ENCODE measurements around the gene OTOG. TPM values are rescaled to one million over a fixed set of nuclear protein-coding genes. Genes with fewer than 3 reads are reported as not detected.

The OTOG gene
- total RNA-seq, 3 donors from 2014 or later (not counting 1 experiment from before 2014, with no cell fraction given), result not detected

GRCh38 chr11:17508306-17508705 lies 38.8 kb upstream of the OTOG start:
- Histone ChIP-seq H3K4me1 (ENCODE audit: control insufficient read depth, insufficient read depth, low read length) (no peaks in the 10 kb centered on the region), H3K36me3 (ENCODE audit: control insufficient read depth, insufficient read depth, low read length) (no peaks in the 10 kb centered on the region), H3K4me3 (ENCODE audit: low read length) (no peak overlapping the region), H3K27ac (ENCODE audit: low read length) (no peak overlapping the region), H3K9me3 (ENCODE audit: control insufficient read depth, insufficient read depth, low read length) (no peaks in the 10 kb centered on the region), H3K27me3 (ENCODE audit: control insufficient read depth, insufficient read depth, low read length) (no peaks in the 10 kb centered on the region)
- no peak overlapping the region for H3K27ac Mint-ChIP-seq
- H3K9me3 Mint-ChIP-seq, result no peaks in the 10 kb centered on the region
- ATAC-seq, result no peak
- no peaks in the 10 kb centered on the region for H3K4me1 Mint-ChIP-seq
- intact Hi-C loops (cut with micrococcal nuclease), result loop anchor here (10.0 kb wide), 1 partner anchor 564 kb away; no protein-coding TSS in a partner anchor
- DNase-seq, result no peak
- peaks cover 9% of the 10 kb centered on the region in 2 donors for H3K27me3 Mint-ChIP-seq (ENCODE audit: low read depth in 2 of 2)
- no peak for TF ChIP-seq CTCF (IDR thresholded peaks at IDR 0.05)
- H3K4me3 Mint-ChIP-seq, result no peak overlapping the region
- H3K36me3 Mint-ChIP-seq, result no peaks in the 10 kb centered on the region
- WGBS (ENCODE audit: insufficient coverage), result 71% methylated on average over 2 of the region's 3 CpGs

DNA sequence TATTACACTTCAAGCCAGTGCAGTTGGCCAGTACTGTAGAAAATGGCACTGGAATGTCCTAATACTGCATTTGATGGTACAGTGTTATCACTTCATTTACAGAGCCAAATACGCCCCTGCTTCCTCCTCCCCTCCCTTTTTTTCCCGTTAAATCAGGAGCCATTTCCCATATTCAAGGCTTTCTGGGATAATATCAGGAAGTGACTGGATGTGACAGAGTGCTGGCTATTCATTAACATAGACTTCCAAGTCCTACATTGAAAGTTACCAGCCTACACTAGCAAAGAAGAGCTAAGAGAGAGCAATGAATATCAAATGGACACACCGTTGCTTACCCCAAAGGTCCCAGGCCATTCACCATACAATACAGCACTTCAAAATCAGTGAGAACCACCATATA lies 38.3 kb upstream of the OTOG start:
- intact Hi-C loops (cut with micrococcal nuclease), result loop anchor here (10.0 kb wide), 1 partner anchor 564 kb away; no protein-coding TSS in a partner anchor
- no peak for ATAC-seq
- no peak for TF ChIP-seq CTCF (IDR thresholded peaks at IDR 0.05)

DNA sequence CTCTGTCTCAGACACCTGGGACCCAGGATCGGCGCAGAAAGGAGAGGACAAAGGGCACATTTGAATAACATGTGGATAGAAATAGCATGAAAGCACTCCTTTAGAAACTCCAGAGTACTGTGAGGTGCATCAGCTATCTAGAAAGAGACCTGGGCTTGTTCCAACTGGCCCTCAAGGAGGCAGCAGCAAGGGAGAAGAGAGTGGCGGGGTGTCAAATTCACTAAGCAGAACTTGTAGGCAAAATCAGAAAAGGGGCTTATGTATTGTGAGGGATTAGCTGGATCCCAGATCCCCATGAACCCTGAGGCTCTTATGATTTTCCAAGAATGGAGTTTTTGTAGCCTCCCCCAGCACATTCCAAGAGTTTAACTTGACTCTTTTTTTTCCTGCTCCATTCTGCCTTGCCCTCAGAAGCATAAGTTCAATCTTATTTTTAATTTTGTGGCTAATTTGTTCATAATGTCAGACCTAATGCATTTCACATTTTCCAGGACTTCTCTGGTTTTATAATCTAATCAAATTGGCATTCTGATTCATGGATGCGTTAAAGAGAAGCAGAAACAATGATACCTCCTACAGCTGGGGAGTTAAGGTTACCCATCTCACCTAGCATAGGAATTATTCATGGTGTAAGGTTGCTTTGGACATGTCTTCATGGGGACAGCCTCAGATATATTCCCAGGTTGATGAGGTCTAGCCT lies 36.4 kb upstream of the OTOG start:
- H3K27ac Mint-ChIP-seq, result no peak overlapping the region
- Histone ChIP-seq H3K4me1 (ENCODE audit: control insufficient read depth, insufficient read depth, low read length) (no peaks in the 10 kb centered on the region), H3K27ac (ENCODE audit: low read length) (no peak overlapping the region), H3K4me3 (ENCODE audit: low read length) (no peak overlapping the region), H3K27me3 (ENCODE audit: control insufficient read depth, insufficient read depth, low read length) (no peaks in the 10 kb centered on the region), H3K9me3 (ENCODE audit: control insufficient read depth, insufficient read depth, low read length) (no peaks in the 10 kb centered on the region), H3K36me3 (ENCODE audit: control insufficient read depth, insufficient read depth, low read length) (no peaks in the 10 kb centered on the region)
- no peak for ATAC-seq
- 85% methylated on average over 3 of the region's 4 CpGs for WGBS (ENCODE audit: insufficient coverage)
- no peaks in the 10 kb centered on the region for H3K9me3 Mint-ChIP-seq
- peaks cover 12 to 15% of the 10 kb centered on the region in 2 donors for H3K27me3 Mint-ChIP-seq (ENCODE audit: low read depth in 2 of 2)
- H3K4me1 Mint-ChIP-seq, result no peaks in the 10 kb centered on the region
- no peak for DNase-seq
- H3K4me3 Mint-ChIP-seq, result no peak overlapping the region
- intact Hi-C loops (cut with micrococcal nuclease), result no loop called here
- H3K36me3 Mint-ChIP-seq, result no peaks in the 10 kb centered on the region
- TF ChIP-seq CTCF (IDR thresholded peaks at IDR 0.05), result no peak

More for the DNA sequence above, 38.3 kb upstream of the OTOG start:
- DNase-seq, result no peak
- H3K4me3 ChIP-seq (ENCODE audit: low read length), result no peak overlapping the region
- H3K36me3 ChIP-seq (ENCODE audit: control insufficient read depth, insufficient read depth, low read length), result no peaks in the 10 kb centered on the region
- no peaks in the 10 kb centered on the region for H3K27me3 ChIP-seq (ENCODE audit: control insufficient read depth, insufficient read depth, low read length)
- 56% methylated on average over 3 of the region's 3 CpGs for WGBS (ENCODE audit: insufficient coverage)
- no peaks in the 10 kb centered on the region for H3K9me3 ChIP-seq (ENCODE audit: control insufficient read depth, insufficient read depth, low read length)
- Mint-ChIP-seq H3K9me3 (no peaks in the 10 kb centered on the region), H3K27me3 (ENCODE audit: low read depth in 2 of 2) (peaks cover 12 to 14% of the 10 kb centered on the region in 2 donors), H3K36me3 (no peaks in the 10 kb centered on the region), H3K4me3 (no peak overlapping the region), H3K27ac (no peak overlapping the region), H3K4me1 (no peaks in the 10 kb centered on the region)
- no peaks in the 10 kb centered on the region for H3K4me1 ChIP-seq (ENCODE audit: control insufficient read depth, insufficient read depth, low read length)
- no peak overlapping the region for H3K27ac ChIP-seq (ENCODE audit: low read length)

DNA sequence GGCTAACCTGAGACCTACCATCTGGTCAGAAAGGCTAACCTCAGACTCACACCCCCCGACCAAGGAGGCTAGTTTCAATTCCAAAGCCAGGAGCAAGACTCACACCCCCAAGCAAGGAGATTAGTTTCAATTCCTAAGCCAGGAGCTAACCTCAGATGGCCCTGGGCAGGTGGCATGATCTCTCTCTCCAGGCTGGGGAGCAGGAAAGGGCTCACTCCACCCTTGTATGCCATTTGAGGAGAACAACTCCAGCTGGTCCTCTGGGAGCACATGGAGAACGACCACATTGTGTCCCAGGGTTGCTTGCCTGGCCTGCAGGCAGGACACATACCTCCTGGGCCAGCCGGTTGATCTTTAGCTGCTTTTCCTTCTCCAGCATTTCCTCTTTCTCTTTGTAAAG lies 35.5 kb upstream of the OTOG start:
- WGBS (ENCODE audit: insufficient coverage), result 39% methylated on average over 3 of the region's 3 CpGs
- peaks cover 12 to 15% of the 10 kb centered on the region in 2 donors for H3K27me3 Mint-ChIP-seq (ENCODE audit: low read depth in 2 of 2)

More for the DNA sequence above, 35.5 kb upstream of the OTOG start:
- TF ChIP-seq CTCF (IDR thresholded peaks at IDR 0.05), result no peak
- no peak for DNase-seq
- Histone ChIP-seq H3K4me3 (ENCODE audit: low read length) (no peak overlapping the region), H3K9me3 (ENCODE audit: control insufficient read depth, insufficient read depth, low read length) (no peaks in the 10 kb centered on the region), H3K36me3 (ENCODE audit: control insufficient read depth, insufficient read depth, low read length) (no peaks in the 10 kb centered on the region), H3K27ac (ENCODE audit: low read length) (no peak overlapping the region), H3K4me1 (ENCODE audit: control insufficient read depth, insufficient read depth, low read length) (no peaks in the 10 kb centered on the region), H3K27me3 (ENCODE audit: control insufficient read depth, insufficient read depth, low read length) (no peaks in the 10 kb centered on the region)
- no peaks in the 10 kb centered on the region for H3K36me3 Mint-ChIP-seq
- no peak overlapping the region for H3K4me3 Mint-ChIP-seq
- H3K27ac Mint-ChIP-seq, result no peak overlapping the region
- H3K9me3 Mint-ChIP-seq, result no peaks in the 10 kb centered on the region
- intact Hi-C loops (cut with micrococcal nuclease), result no loop called here
- no peak for ATAC-seq
- H3K4me1 Mint-ChIP-seq, result no peaks in the 10 kb centered on the region

All from natural killer cell (primary cell).